HFF-Myc (cell line): ENCODE data around the gene CDH12.

Experiments
- DNase-seq: peaks from one replicate; pipeline ENCODE4 v3.0.0-alpha.2; 2011; ENCODE audit warnings: low read depth; ENCODE audit errors: extremely low read depth
- H3K4me3 ChIP-seq: replicated peaks from 2 replicates; pipeline ENCODE4 v1.5.1; 2011; ENCODE audit warnings: low read depth, mild to moderate bottlenecking, control low read depth, low read length
- TF ChIP-seq, protein P1 (sequence below): IDR thresholded peaks from 2 replicates; pipeline ENCODE4 v1.5.1; 2012; ENCODE audit warnings: mild to moderate bottlenecking, low read depth, low read length, control low read depth; ENCODE audit errors: missing control alignments

Gene CDH12

GRCh38 chr5:21862986-21863385 is 990.2 kb downstream of the CDH12 start:
- no peak overlapping the region for H3K4me3 ChIP-seq
- no peak for DNase-seq
- TF ChIP-seq, protein P1, sequence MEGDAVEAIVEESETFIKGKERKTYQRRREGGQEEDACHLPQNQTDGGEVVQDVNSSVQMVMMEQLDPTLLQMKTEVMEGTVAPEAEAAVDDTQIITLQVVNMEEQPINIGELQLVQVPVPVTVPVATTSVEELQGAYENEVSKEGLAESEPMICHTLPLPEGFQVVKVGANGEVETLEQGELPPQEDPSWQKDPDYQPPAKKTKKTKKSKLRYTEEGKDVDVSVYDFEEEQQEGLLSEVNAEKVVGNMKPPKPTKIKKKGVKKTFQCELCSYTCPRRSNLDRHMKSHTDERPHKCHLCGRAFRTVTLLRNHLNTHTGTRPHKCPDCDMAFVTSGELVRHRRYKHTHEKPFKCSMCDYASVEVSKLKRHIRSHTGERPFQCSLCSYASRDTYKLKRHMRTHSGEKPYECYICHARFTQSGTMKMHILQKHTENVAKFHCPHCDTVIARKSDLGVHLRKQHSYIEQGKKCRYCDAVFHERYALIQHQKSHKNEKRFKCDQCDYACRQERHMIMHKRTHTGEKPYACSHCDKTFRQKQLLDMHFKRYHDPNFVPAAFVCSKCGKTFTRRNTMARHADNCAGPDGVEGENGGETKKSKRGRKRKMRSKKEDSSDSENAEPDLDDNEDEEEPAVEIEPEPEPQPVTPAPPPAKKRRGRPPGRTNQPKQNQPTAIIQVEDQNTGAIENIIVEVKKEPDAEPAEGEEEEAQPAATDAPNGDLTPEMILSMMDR = no peak

GRCh38 chr5:21858441-21858840 is 994.7 kb downstream of the CDH12 start:
- no peak overlapping the region for H3K4me3 ChIP-seq
- TF ChIP-seq, protein P1 = no peak

DNA sequence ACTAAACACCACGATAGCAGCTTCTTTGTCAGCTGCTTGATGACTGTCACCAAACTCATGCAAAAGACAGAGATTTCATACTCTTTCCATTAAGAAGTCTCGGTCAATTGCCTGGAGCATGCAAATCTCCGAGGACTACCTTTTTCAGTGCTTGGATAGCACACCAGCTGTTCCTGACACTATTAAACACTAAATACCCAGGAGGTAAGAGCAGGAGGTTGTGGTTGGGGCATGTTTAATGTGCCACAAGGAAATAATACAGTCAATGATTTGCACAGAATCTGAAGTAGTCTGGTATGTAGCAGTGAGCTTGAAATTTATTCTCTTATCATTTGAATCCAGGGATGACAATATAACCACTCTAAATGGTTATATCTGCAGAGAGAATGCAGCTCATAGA is 996.2 kb downstream of the CDH12 start:
- TF ChIP-seq, protein P1 = no peak
- DNase-seq = no peak
- H3K4me3 ChIP-seq = no peak overlapping the region

More at GRCh38 chr5:21858441-21858840, 994.7 kb downstream of the CDH12 start:
- no peak for DNase-seq

DNA sequence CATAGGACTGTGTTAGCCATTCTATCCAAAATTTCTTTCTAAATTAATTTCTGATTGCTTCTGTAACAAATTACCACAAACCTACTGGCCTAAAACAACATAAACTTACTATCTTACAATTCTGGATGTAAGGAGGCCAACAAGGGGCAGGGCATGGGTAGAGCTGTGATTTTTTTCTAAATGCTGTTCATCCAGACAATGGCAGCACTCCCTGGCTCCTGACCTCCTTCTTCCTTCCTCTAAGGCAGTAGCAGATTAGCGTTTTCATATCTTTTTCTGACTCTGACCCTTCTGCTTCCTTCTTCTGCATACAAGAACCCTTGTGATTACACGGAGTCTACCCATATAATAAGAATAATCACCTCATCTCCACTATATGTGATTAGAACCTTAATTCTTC is 1005.8 kb downstream of the CDH12 start:
- no peak overlapping the region for H3K4me3 ChIP-seq
- DNase-seq = no peak
- TF ChIP-seq, protein P1 = no peak

DNA sequence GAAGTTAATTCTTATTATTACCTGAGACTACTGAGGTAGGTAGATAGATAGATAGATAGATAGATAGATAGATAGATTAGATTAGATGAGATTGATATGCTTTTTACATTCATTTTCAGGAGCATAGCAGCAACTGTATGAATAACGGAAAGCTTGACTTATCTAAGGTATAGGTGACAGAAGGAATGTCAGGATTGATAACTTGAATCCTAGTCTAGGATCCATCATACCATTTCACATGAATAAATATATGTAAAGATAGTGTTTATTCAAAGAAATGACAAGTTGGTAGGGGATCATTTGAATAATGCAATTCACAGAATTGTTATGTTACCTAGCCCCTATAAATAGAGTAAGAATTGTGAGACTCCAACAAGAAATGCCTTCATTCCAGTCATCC is 1008.2 kb downstream of the CDH12 start:
- H3K4me3 ChIP-seq = no peak overlapping the region
- DNase-seq = no peak
- TF ChIP-seq, protein P1 = no peak

DNA sequence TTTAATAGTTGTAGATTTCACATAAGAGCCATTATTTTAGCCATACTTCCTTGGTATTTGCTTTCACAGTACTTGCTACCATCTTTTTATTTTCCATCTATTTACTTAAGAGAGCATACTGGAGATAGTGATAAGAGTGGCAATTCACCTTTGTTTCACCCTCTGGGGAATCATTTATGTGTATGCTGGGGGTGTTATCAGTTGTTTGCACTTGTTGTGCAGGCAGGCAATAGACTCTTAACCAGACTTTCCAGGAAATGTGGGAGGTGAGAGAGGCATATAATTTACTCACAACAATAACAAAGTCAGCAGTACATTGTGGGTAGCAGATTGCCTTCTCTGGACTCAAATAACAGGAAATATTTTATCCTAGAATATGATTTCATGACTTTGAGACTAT is 1018.3 kb downstream of the CDH12 start:
- no peak overlapping the region for H3K4me3 ChIP-seq
- DNase-seq = no peak
- TF ChIP-seq, protein P1 = no peak

GRCh38 chr5:21831145-21831787 is 1021.9 kb downstream of the CDH12 start:
- no peak overlapping the region for H3K4me3 ChIP-seq
- DNase-seq = no peak
- TF ChIP-seq, protein P1 = no peak
